Putamen (tissue), 1 donor: ENCODE results near the gene TRPV6.
A peak's percentile ranks its signal among the peaks of the same experiment; 100 is the strongest.

Experiments
- DNase-seq: peaks from one replicate; pipeline ENCODE4 v3.0.0-alpha.2; 2016; ENCODE audit warnings: low spot score

Gene TRPV6

GRCh38 chr7:142868188-142868985 lies 17.2 kb downstream of the TRPV6 start:
- DNase-seq: no peak

GRCh38 chr7:142867398-142868187 lies 18.0 kb downstream of the TRPV6 start:
- no peak for DNase-seq

GRCh38 chr7:142867097-142867378 lies 18.5 kb downstream of the TRPV6 start:
- no peak for DNase-seq

- DNase-seq: no peak
These were observed 19.0 kb downstream of the TRPV6 start for GRCh38 chr7:142866361-142867096.

- DNase-seq: no peak
These were observed 19.8 kb downstream of the TRPV6 start for GRCh38 chr7:142865766-142866165.

GRCh38 chr7:142864980-142865747 lies 20.4 kb downstream of the TRPV6 start:
- peak; percentile 72 for DNase-seq

GRCh38 chr7:142863891-142864685 lies 21.5 kb downstream of the TRPV6 start:
- no peak for DNase-seq

GRCh38 chr7:142862786-142863400 lies 22.7 kb downstream of the TRPV6 start:
- DNase-seq: no peak

- no peak for DNase-seq
These were observed 23.2 kb downstream of the TRPV6 start for GRCh38 chr7:142862351-142862750.

- no peak for DNase-seq
These were observed 24.6 kb downstream of the TRPV6 start for GRCh38 chr7:142860968-142861367.

- DNase-seq: no peak
These were observed 25.7 kb downstream of the TRPV6 start for GRCh38 chr7:142859829-142860228.

GRCh38 chr7:142859411-142859810 lies 26.1 kb downstream of the TRPV6 start:
- DNase-seq: no peak

- DNase-seq: no peak
These were observed 27.9 kb downstream of the TRPV6 start for GRCh38 chr7:142857625-142858024.

GRCh38 chr7:142856565-142857245 lies 28.8 kb downstream of the TRPV6 start:
- peak; percentile 68 for DNase-seq

GRCh38 chr7:142855756-142856564 lies 29.6 kb downstream of the TRPV6 start:
- no peak for DNase-seq

GRCh38 chr7:142855114-142855743 lies 30.3 kb downstream of the TRPV6 start:
- DNase-seq: no peak

- DNase-seq: peak; percentile 72
These were observed 31.0 kb downstream of the TRPV6 start, which contains the start of gene EPHB6 for GRCh38 chr7:142854372-142855113. Gene EPHB6, plus strand, starts transcription at chr7:142855076. Its CDS starts 8,152 bp downstream, at chr7:142863228.
